SK-N-SH treated with all-trans-retinoic acid at 6 μM for 48 hours (cell line): ENCODE data around the gene DHDH.

Experiments used
- ATAC-seq: fragments of 200-7000 bp; cut with Tn5 transposase; 3 replicates; pipeline ENCODE4 v1.9.1; 2020; ENCODE audit warnings: mild to moderate bottlenecking, moderate library complexity
- ARNTL ChIP-seq: fragments of 450-650 bp; formaldehyde crosslinking; IDR thresholded peaks from 2 replicates; pipeline ENCODE4 v1.5.0; 2020; ENCODE audit warnings: low read depth, mild to moderate bottlenecking, moderate library complexity, borderline replicate concordance
- BACH2 ChIP-seq: fragments of 250-450 bp; sonication (Bioruptor Pico); IDR thresholded peaks from 2 replicates; pipeline ENCODE4 v1.9.0; 2021; ENCODE audit warnings: mild to moderate bottlenecking, borderline replicate concordance
- CREB5 ChIP-seq: fragments of 250-450 bp; sonication (Bioruptor Pico); IDR thresholded peaks from 2 replicates; pipeline ENCODE4 v1.5.1; 2020; ENCODE audit warnings: low read depth, mild to moderate bottlenecking, moderate library complexity
- CSDC2 ChIP-seq: fragments of 250-450 bp; sonication (Bioruptor Pico); IDR thresholded peaks from 2 replicates; pipeline ENCODE4 v1.5.0; 2020; ENCODE audit warnings: mild to moderate bottlenecking, moderate library complexity
- CSRNP3 ChIP-seq: fragments of 250-450 bp; sonication (Bioruptor Pico); IDR thresholded peaks from 2 replicates; pipeline ENCODE4 v1.5.1; 2021; ENCODE audit warnings: mild to moderate bottlenecking, moderate library complexity
- ESRRG ChIP-seq: fragments of 250-450 bp; sonication (Bioruptor Pico); IDR thresholded peaks from 2 replicates; pipeline ENCODE4 v1.6.1; 2021; ENCODE audit warnings: mild to moderate bottlenecking
- GLIS3 ChIP-seq: fragments of 250-450 bp; sonication (Bioruptor Pico); IDR thresholded peaks from 2 replicates; pipeline ENCODE4 v1.5.0; 2020; ENCODE audit warnings: mild to moderate bottlenecking, moderate library complexity
- ISL1 ChIP-seq: fragments of 250-450 bp; sonication (Bioruptor Pico); IDR thresholded peaks from 2 replicates; pipeline ENCODE4 v2.1.2; 2022; ENCODE audit warnings: mild to moderate bottlenecking, moderate library complexity
- OSR1 ChIP-seq: fragments of 250-450 bp; sonication (Bioruptor Pico); IDR thresholded peaks from 2 replicates; pipeline ENCODE4 v1.8.0; 2022; ENCODE audit warnings: moderate library complexity, mild to moderate bottlenecking, inconsistent platforms
- PPARA ChIP-seq: fragments of 250-450 bp; sonication (Bioruptor Pico); IDR thresholded peaks from 2 replicates; pipeline ENCODE4 v1.5.0; 2020; ENCODE audit warnings: mild to moderate bottlenecking, borderline replicate concordance
- RARB ChIP-seq: fragments of 250-450 bp; sonication (Bioruptor Pico); IDR thresholded peaks from 2 replicates; pipeline ENCODE4 v1.8.0; 2021; ENCODE audit warnings: mild to moderate bottlenecking, moderate library complexity
- SNAI2 ChIP-seq: fragments of 250-450 bp; sonication (Bioruptor Pico); IDR thresholded peaks from 2 replicates; pipeline ENCODE4 v1.5.0; 2020; ENCODE audit warnings: mild to moderate bottlenecking, moderate library complexity
- TCF4 ChIP-seq: fragments of 250-450 bp; sonication (Bioruptor Pico); IDR thresholded peaks from 2 replicates; pipeline ENCODE4 v1.8.0; 2021; ENCODE audit warnings: mild to moderate bottlenecking, moderate library complexity, borderline replicate concordance
- TOX ChIP-seq: fragments of 250-450 bp; sonication (Bioruptor Pico); IDR thresholded peaks from 2 replicates; pipeline ENCODE4 v1.8.0; 2021; ENCODE audit warnings: mild to moderate bottlenecking, moderate library complexity, borderline replicate concordance
- ZC3H10 ChIP-seq: fragments of 250-450 bp; sonication (Bioruptor Pico); IDR thresholded peaks from 2 replicates; pipeline ENCODE4 v1.5.1; 2021; ENCODE audit warnings: mild to moderate bottlenecking, moderate library complexity
- ZFP3 ChIP-seq: fragments of 250-450 bp; sonication (Bioruptor Pico); IDR thresholded peaks from 2 replicates; pipeline ENCODE4 v1.5.0; 2020; ENCODE audit warnings: mild to moderate bottlenecking, moderate library complexity
- ZFP30 ChIP-seq: fragments of 450-650 bp; formaldehyde crosslinking; IDR thresholded peaks from 2 replicates; pipeline ENCODE4 v1.5.0; 2022; ENCODE audit warnings: mild to moderate bottlenecking, moderate library complexity
- ZNF565 ChIP-seq: fragments of 450-650 bp; formaldehyde crosslinking; conservative IDR thresholded peaks from 2 replicates; pipeline ENCODE4 v1.5.0; 2020; ENCODE audit warnings: low read depth, mild to moderate bottlenecking, moderate library complexity
- ZNF70 ChIP-seq: fragments of 450-650 bp; formaldehyde crosslinking; IDR thresholded peaks from 2 replicates; pipeline ENCODE4 v1.5.0; 2020; ENCODE audit warnings: mild to moderate bottlenecking, moderate library complexity
- ZNF8 ChIP-seq: fragments of 450-650 bp; formaldehyde crosslinking; IDR thresholded peaks from 2 replicates; pipeline ENCODE4 v1.5.0; 2020; ENCODE audit warnings: mild to moderate bottlenecking, moderate library complexity
- TF ChIP-seq, protein P1 (sequence below): fragments of 250-450 bp; sonication (Bioruptor Pico); IDR thresholded peaks from 2 replicates; pipeline ENCODE4 v1.5.0; 2020; ENCODE audit warnings: mild to moderate bottlenecking, moderate library complexity

Gene DHDH

GRCh38 chr19:48910803-48911202 is 22.7 kb upstream of the DHDH start:
- TF ChIP-seq SNAI2 (no peak), ESRRG (CRISPR knock-in tag) (no peak), ARNTL (CRISPR knock-in tag) (no peak), TCF4 (CRISPR knock-in tag) (no peak), BACH2 (no peak), CREB5 (CRISPR knock-in tag) (no peak)
- TF ChIP-seq, protein P1, sequence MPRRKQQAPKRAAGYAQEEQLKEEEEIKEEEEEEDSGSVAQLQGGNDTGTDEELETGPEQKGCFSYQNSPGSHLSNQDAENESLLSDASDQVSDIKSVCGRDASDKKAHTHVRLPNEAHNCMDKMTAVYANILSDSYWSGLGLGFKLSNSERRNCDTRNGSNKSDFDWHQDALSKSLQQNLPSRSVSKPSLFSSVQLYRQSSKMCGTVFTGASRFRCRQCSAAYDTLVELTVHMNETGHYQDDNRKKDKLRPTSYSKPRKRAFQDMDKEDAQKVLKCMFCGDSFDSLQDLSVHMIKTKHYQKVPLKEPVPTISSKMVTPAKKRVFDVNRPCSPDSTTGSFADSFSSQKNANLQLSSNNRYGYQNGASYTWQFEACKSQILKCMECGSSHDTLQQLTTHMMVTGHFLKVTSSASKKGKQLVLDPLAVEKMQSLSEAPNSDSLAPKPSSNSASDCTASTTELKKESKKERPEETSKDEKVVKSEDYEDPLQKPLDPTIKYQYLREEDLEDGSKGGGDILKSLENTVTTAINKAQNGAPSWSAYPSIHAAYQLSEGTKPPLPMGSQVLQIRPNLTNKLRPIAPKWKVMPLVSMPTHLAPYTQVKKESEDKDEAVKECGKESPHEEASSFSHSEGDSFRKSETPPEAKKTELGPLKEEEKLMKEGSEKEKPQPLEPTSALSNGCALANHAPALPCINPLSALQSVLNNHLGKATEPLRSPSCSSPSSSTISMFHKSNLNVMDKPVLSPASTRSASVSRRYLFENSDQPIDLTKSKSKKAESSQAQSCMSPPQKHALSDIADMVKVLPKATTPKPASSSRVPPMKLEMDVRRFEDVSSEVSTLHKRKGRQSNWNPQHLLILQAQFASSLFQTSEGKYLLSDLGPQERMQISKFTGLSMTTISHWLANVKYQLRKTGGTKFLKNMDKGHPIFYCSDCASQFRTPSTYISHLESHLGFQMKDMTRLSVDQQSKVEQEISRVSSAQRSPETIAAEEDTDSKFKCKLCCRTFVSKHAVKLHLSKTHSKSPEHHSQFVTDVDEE (CRISPR knock-in tag): no peak
- no peak for ATAC-seq

DNA sequence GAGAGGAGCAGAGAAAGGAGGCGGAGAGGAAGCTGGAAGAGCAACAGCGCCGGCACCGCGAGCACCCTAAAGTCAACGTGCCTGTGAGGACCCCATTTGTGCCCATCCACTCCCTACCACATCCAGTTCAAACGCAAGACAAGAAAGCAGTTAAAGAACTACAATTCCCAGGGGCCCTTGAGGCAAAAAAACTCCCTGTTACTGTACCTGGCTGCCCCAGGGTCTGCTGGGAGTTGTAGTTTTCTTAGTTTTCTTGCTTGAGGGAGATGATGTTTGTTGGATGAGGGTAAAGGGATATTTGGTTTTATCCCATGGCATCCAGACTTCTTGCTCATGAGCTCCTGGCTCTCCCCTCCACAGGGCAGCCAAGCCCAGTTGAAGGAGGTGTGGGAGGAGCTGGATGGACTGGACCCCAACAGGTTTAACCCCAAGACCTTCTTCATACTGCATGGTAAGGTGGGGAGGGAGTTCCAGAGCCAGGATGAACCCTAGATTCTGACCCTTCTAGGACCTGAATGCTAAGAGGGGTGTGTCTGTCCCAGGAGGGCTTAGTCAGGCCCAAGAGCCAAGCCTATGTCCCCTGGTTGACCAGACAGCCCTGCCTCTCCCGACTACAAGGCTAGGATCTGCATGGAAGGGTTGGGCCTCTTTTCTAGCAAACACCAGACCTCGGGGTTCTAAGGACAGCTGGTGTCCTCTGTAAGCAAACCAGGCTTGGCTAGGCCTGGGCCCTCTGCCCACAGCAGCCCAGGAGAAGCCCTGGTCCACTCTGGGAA is 20.2 kb upstream of the DHDH start:
- peak; percentile 59; the same call in 2 of the 3 replicates for ATAC-seq
- TF ChIP-seq TCF4 (CRISPR knock-in tag) (no peak), SNAI2 (no peak), OSR1 (CRISPR knock-in tag) (no peak), ESRRG (CRISPR knock-in tag) (no peak), CSDC2 (CRISPR knock-in tag) (no peak), ZNF565 (no peak), CSRNP3 (CRISPR knock-in tag) (no peak)
- TF ChIP-seq, all 23 proteins: peak for 0

DNA sequence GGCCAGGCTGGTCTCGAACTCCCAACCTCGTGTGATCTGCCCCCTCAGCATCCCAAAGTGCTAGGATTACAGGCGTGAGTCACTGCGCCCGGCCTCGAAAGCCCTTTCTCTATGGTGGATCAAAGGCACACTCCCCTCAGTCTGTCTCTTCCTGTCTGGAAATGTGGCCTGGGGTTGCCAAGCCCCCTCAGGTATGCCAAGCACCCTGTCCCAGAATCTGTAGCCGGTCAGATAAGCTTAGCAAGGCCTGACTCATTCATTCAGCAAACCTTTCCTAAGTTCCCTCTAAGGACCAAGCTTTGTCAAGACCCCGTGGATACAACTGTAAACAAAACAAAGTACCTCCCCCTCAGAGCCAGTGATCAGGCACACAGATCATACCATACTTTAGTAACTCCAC is 19.3 kb upstream of the DHDH start:
- ATAC-seq: no peak

GRCh38 chr19:48915757-48916156 is 17.7 kb upstream of the DHDH start:
- TF ChIP-seq TOX: no peak
- no peak for ATAC-seq

More for the DNA sequence above, 19.3 kb upstream of the DHDH start:
- TF ChIP-seq ZNF70 (no peak), ARNTL (CRISPR knock-in tag) (no peak), ZC3H10 (CRISPR knock-in tag) (no peak), TCF4 (CRISPR knock-in tag) (no peak), ZNF8 (no peak), ESRRG (CRISPR knock-in tag) (no peak), OSR1 (CRISPR knock-in tag) (no peak), PPARA (CRISPR knock-in tag) (no peak), ISL1 (CRISPR knock-in tag) (no peak), ZFP30 (CRISPR knock-in tag) (no peak)
- TF ChIP-seq, all 23 proteins: peak for 0

- no peak for ATAC-seq
- TF ChIP-seq ZNF8 (no peak), ZFP30 (CRISPR knock-in tag) (no peak), RARB (CRISPR knock-in tag) (no peak), ZC3H10 (CRISPR knock-in tag) (no peak), BACH2 (no peak), GLIS3 (no peak), OSR1 (CRISPR knock-in tag) (no peak), ZFP3 (CRISPR knock-in tag) (no peak)
Measured at GRCh38 chr19:48918071-48918470, 15.4 kb upstream of the DHDH start.
